Jurkat, Clone E6-1 (cell line): Measurements from ENCODE around the gene EXOC3L1.
A peak's percentile ranks its signal among the peaks of the same experiment; 100 is the strongest.

Experiments used
- DNase-seq: peaks from one replicate; pipeline ENCODE4 v3.0.0-alpha.2; 2011; ENCODE audit warnings: low read depth, low spot score
- H3K4me3 ChIP-seq: 2 replicates; pipeline ENCODE4 v1.5.1; 2011; ENCODE audit warnings: mild to moderate bottlenecking, low read length, control low read depth, moderate library complexity

The EXOC3L1 gene

GRCh38 chr16:67156143-67156844, 33.6 kb downstream of the EXOC3L1 start:
- DNase-seq: no peak
- H3K4me3 ChIP-seq: no peak overlapping the region

- H3K4me3 ChIP-seq: no peak overlapping the region
- peak; percentile 46 for DNase-seq
Observed at GRCh38 chr16:67155295-67156142, 34.4 kb downstream of the EXOC3L1 start.

GRCh38 chr16:67154578-67155294, 35.2 kb downstream of the EXOC3L1 start:
- H3K4me3 ChIP-seq: no peak overlapping the region
- DNase-seq: no peak

- no peak overlapping the region for H3K4me3 ChIP-seq
- DNase-seq: no peak
Observed at GRCh38 chr16:67151431-67152097, 38.4 kb downstream of the EXOC3L1 start.

- DNase-seq: no peak
- H3K4me3 ChIP-seq: no peak within 1 kb of the TSS
Observed at GRCh38 chr16:67150833-67151396, 39.0 kb downstream of the EXOC3L1 start, which contains the start of gene B3GNT9. B3GNT9 (minus strand) TSS chr16:67150998; CDS start chr16:67150485, 513 bp downstream.

- H3K4me3 ChIP-seq: no peak overlapping the region
- no peak for DNase-seq
Observed at GRCh38 chr16:67150047-67150832, 39.7 kb downstream of the EXOC3L1 start.

GRCh38 chr16:67149276-67150046, 40.5 kb downstream of the EXOC3L1 start:
- DNase-seq: no peak
- no peak overlapping the region for H3K4me3 ChIP-seq

GRCh38 chr16:67148656-67149275, 41.2 kb downstream of the EXOC3L1 start:
- DNase-seq: no peak

GRCh38 chr16:67148221-67148620, 41.7 kb downstream of the EXOC3L1 start:
- no peak overlapping the region for H3K4me3 ChIP-seq
- no peak for DNase-seq

More at GRCh38 chr16:67148656-67149275, 41.2 kb downstream of the EXOC3L1 start:
- no peak overlapping the region for H3K4me3 ChIP-seq

- H3K4me3 ChIP-seq: no peak overlapping the region
- DNase-seq: no peak
Observed at GRCh38 chr16:67147437-67148140, 42.3 kb downstream of the EXOC3L1 start.

GRCh38 chr16:67146523-67147357, 43.2 kb downstream of the EXOC3L1 start:
- DNase-seq: no peak
- H3K4me3 ChIP-seq: no peak overlapping the region

- DNase-seq: no peak
- H3K4me3 ChIP-seq: no peak overlapping the region
Observed at GRCh38 chr16:67145746-67146145, 44.2 kb downstream of the EXOC3L1 start.

GRCh38 chr16:67144943-67145342, 45.0 kb downstream of the EXOC3L1 start:
- no peak for DNase-seq

GRCh38 chr16:67142342-67142741, 47.6 kb downstream of the EXOC3L1 start:
- no peak overlapping the region for H3K4me3 ChIP-seq
- no peak for DNase-seq

More at GRCh38 chr16:67144943-67145342, 45.0 kb downstream of the EXOC3L1 start:
- H3K4me3 ChIP-seq: no peak overlapping the region

- no peak for DNase-seq
- no peak overlapping the region for H3K4me3 ChIP-seq
Observed at GRCh38 chr16:67141391-67141790, 48.5 kb downstream of the EXOC3L1 start.

GRCh38 chr16:67137605-67138004, 52.3 kb downstream of the EXOC3L1 start:
- H3K4me3 ChIP-seq: no peak overlapping the region
- DNase-seq: no peak
